IPS DF 6.9 (cell line): ENCODE data around the gene FAM240B.

ENCODE experiments used
- DNase-seq: peaks from one replicate; pipeline ENCODE4 v3.0.0-alpha.2; 2013; ENCODE audit warnings: low read depth, low spot score
- H3K27ac ChIP-seq: one replicate; pipeline ENCODE4 v1.5.1; 2013; ENCODE audit warnings: low read length, control low read depth
- H3K27me3 ChIP-seq: 2 replicates; pipeline ENCODE4 v1.6.1; 2013; ENCODE audit warnings: mild to moderate bottlenecking, low read length; ENCODE audit not compliant: control insufficient read depth, insufficient read depth
- H3K36me3 ChIP-seq: 2 replicates; pipeline ENCODE4 v1.6.1; 2013; ENCODE audit warnings: low read length; ENCODE audit not compliant: control insufficient read depth, insufficient read depth
- H3K4me1 ChIP-seq: 2 replicates; pipeline ENCODE4 v1.6.1; 2013; ENCODE audit warnings: low read length; ENCODE audit not compliant: control insufficient read depth, insufficient read depth
- H3K4me3 ChIP-seq: 2 replicates; pipeline ENCODE4 v1.5.1; 2013; ENCODE audit warnings: mild to moderate bottlenecking, low read length
- H3K9me3 ChIP-seq: 2 replicates; pipeline ENCODE4 v1.6.1; 2013; ENCODE audit warnings: low read length, inconsistent platforms; ENCODE audit not compliant: control insufficient read depth, insufficient read depth
- WGBS: extraction: QIAGEN DNeasy Blood & Tissue Kit; methylation state at CpG from one replicate; pipeline ENCODE4 v1.1.7; 2013; ENCODE audit warnings: mixed read lengths, missing lambda C conversion rate; ENCODE audit not compliant: insufficient read length, insufficient coverage; 5-methylcytosine and 5-hydroxymethylcytosine counted together

Gene FAM240B

GRCh38 chr9:38686933-38687332, 33.0 kb downstream of the FAM240B start:
- Histone ChIP-seq H3K9me3 (no peaks in the 10 kb centered on the region), H3K27me3 (no peaks in the 10 kb centered on the region), H3K36me3 (no peaks in the 10 kb centered on the region), H3K27ac (no peak overlapping the region), H3K4me1 (peaks cover 13% of the 10 kb centered on the region), H3K4me3 (no peak overlapping the region)
- DNase-seq = no peak
- WGBS = no CpG with 5 or more reads among the region's 10 CpGs

- H3K36me3 ChIP-seq = no peaks in the 10 kb centered on the region
- no peak for DNase-seq
- no peaks in the 10 kb centered on the region for H3K9me3 ChIP-seq
- H3K4me3 ChIP-seq = no peak overlapping the region
- no peak overlapping the region for H3K27ac ChIP-seq
- H3K27me3 ChIP-seq = no peaks in the 10 kb centered on the region
- H3K4me1 ChIP-seq = peaks cover 10% of the 10 kb centered on the region
- WGBS = no CpG with 5 or more reads among the region's 2 CpGs
Observed at GRCh38 chr9:38685535-38685934, 34.4 kb downstream of the FAM240B start.

- Histone ChIP-seq H3K4me3 (no peak overlapping the region), H3K27me3 (no peaks in the 10 kb centered on the region), H3K9me3 (no peaks in the 10 kb centered on the region), H3K27ac (no peak overlapping the region), H3K4me1 (peaks cover 9% of the 10 kb centered on the region), H3K36me3 (no peaks in the 10 kb centered on the region)
- no CpG with 5 or more reads among the region's 8 CpGs for WGBS
- DNase-seq = no peak
Observed at GRCh38 chr9:38683336-38683735, 36.6 kb downstream of the FAM240B start.

- DNase-seq = no peak
- no CpG with 5 or more reads among the region's 3 CpGs for WGBS
- Histone ChIP-seq H3K27ac (no peak overlapping the region), H3K36me3 (no peaks in the 10 kb centered on the region), H3K9me3 (no peaks in the 10 kb centered on the region), H3K4me3 (no peak overlapping the region), H3K27me3 (no peaks in the 10 kb centered on the region), H3K4me1 (peaks cover 9% of the 10 kb centered on the region)
Observed at GRCh38 chr9:38682713-38683112, 37.2 kb downstream of the FAM240B start.

GRCh38 chr9:38681747-38682227, 38.1 kb downstream of the FAM240B start:
- WGBS = no CpG with 5 or more reads among the region's 4 CpGs
- DNase-seq = no peak
- H3K9me3 ChIP-seq = no peaks in the 10 kb centered on the region
- no peaks in the 10 kb centered on the region for H3K36me3 ChIP-seq
- no peak overlapping the region for H3K4me3 ChIP-seq
- H3K4me1 ChIP-seq = peaks cover 7% of the 10 kb centered on the region; the same call in 1 of the 2 replicates
- H3K27me3 ChIP-seq = no peaks in the 10 kb centered on the region
- H3K27ac ChIP-seq = no peak overlapping the region

GRCh38 chr9:38680837-38681445, 39.0 kb downstream of the FAM240B start:
- Histone ChIP-seq H3K36me3 (no peaks in the 10 kb centered on the region), H3K9me3 (no peaks in the 10 kb centered on the region), H3K27ac (no peak overlapping the region), H3K4me3 (no peak overlapping the region), H3K27me3 (no peaks in the 10 kb centered on the region), H3K4me1 (peaks cover 4% of the 10 kb centered on the region; the same call in 1 of the 2 replicates)
- no CpG with 5 or more reads among the region's 14 CpGs for WGBS
- no peak for DNase-seq

- H3K9me3 ChIP-seq = no peaks in the 10 kb centered on the region
- DNase-seq = no peak
- H3K4me1 ChIP-seq = peaks cover under 1% of the 10 kb centered on the region
- H3K36me3 ChIP-seq = no peaks in the 10 kb centered on the region
- H3K27ac ChIP-seq = no peak overlapping the region
- no CpG with 5 or more reads among the region's 14 CpGs for WGBS
- H3K27me3 ChIP-seq = no peaks in the 10 kb centered on the region
- no peak overlapping the region for H3K4me3 ChIP-seq
Observed at GRCh38 chr9:38677660-38678303, 42.2 kb downstream of the FAM240B start.

GRCh38 chr9:38675831-38676230, 44.1 kb downstream of the FAM240B start:
- Histone ChIP-seq H3K9me3 (no peaks in the 10 kb centered on the region), H3K27me3 (no peaks in the 10 kb centered on the region), H3K27ac (no peak overlapping the region), H3K4me1 (no peaks in the 10 kb centered on the region; the same call in none of the 2 replicates), H3K4me3 (no peak overlapping the region), H3K36me3 (no peaks in the 10 kb centered on the region)
- DNase-seq = no peak
- no CpG with 5 or more reads among the region's 2 CpGs for WGBS

- DNase-seq = no peak
- Histone ChIP-seq H3K27ac (no peak overlapping the region), H3K36me3 (no peaks in the 10 kb centered on the region), H3K9me3 (no peaks in the 10 kb centered on the region), H3K4me1 (no peaks in the 10 kb centered on the region; the same call in none of the 2 replicates), H3K4me3 (no peak overlapping the region), H3K27me3 (no peaks in the 10 kb centered on the region)
- 100% methylated on average over 1 of the region's 6 CpGs for WGBS
Observed at GRCh38 chr9:38675211-38675610, 44.7 kb downstream of the FAM240B start.

GRCh38 chr9:38673399-38674193, 46.3 kb downstream of the FAM240B start:
- H3K27me3 ChIP-seq = no peaks in the 10 kb centered on the region
- no peak overlapping the region for H3K27ac ChIP-seq
- no peaks in the 10 kb centered on the region for H3K36me3 ChIP-seq
- no peak for DNase-seq
- WGBS = no CpG with 5 or more reads among the region's 19 CpGs
- no peaks in the 10 kb centered on the region; the same call in none of the 2 replicates for H3K4me1 ChIP-seq
- H3K9me3 ChIP-seq = no peaks in the 10 kb centered on the region
- H3K4me3 ChIP-seq = no peak overlapping the region
